Activated naive CD8-positive, alpha-beta T cell treated with anti-CD3 and anti-CD28 coated beads, Interleukin-2, amount 50 U/mL, for 16 hours (primary cell): ENCODE measurements around the gene SLC25A34.
"Not testable (repeated sequence)": the region's sequence is repeated elsewhere in the genome, so short reads cannot be mapped to it uniquely, and the experiment has no call there.

Source experiments
- DNase-seq: peaks from one replicate; pipeline ENCODE4 v3.0.0-alpha.2; 2020; ENCODE audit warnings: low read depth, low spot score

Gene SLC25A34

DNA sequence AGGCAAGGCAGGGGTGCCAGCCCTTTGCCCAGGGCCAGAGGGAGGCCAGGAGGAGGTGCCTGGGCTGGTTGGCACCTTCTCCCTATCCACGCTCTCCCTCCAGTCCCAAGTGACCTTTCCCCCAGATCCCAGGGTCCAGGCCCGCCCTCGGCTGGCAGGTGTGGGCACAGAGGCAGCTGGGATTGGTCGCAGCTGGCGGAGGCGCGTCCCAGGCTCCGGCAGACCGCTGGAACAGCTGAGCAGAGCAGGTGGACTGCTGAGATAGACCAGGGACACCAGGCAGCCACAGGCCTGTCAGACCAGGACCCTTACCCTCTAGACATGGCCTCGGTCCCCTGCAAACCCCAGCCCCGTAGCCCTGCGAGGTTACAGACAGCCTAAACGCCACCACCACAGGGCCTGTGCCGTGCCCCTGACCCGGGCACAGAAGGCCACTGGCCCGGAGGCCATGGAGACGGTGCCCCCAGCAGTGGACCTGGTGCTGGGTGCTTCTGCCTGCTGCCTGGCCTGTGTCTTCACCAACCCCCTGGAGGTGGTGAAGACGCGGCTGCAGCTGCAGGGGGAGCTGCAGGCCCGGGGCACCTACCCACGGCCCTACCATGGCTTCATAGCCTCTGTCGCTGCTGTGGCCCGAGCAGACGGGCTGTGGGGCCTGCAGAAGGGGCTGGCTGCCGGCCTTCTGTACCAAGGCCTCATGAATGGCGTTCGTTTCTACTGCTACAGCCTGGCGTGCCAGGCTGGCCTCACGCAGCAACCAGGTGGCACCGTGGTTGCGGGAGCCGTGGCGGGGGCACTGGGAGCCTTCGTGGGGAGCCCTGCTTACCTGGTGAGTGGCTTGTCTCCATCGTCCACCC, at the start of gene SLC25A34:
Gene SLC25A34 (plus strand): TSS at position 221 of the 854 bp plus-strand sequence. CDS start 228 bp downstream, at position 449.
- no peak for DNase-seq

DNA sequence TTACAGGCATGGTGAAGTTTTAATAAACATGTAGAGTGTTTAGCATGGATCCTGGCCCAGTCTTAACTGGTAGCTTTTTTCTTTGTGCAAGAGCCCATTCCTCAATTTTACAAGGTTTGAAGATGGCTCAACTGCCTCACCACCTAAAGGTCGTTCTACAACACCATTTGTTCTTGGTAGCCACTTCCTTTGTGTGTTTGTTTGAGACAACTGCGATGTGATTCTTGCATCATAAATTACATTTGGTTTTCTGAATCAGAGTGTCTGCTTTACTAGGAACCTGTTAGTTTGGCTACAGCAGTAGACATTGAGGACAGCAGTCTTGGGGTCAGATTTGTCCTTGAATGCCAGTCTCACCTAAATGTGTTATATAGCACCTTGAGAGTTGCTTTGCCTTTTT, 48.6 kb upstream of the SLC25A34 start:
- DNase-seq, result no peak

DNA sequence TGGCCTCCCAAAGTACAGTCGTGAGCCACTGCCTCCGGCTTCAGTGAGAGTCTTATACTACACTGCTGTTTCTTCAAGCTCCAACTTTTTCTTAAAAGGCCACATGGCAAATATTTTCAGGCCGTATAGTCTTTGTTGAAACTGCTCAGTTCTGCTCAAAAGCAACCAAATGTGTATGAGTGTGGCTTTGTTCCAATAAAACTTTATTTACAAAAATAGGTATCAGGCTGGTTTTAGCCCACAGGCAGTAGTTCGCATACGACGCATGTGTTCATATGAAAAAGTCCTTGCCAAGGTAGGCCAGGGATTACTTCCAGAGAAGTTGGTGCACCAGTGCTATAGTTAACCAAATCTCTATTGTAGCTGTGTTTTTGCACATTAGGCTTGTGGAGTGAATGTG, 45.7 kb upstream of the SLC25A34 start:
- DNase-seq, result no peak

DNA sequence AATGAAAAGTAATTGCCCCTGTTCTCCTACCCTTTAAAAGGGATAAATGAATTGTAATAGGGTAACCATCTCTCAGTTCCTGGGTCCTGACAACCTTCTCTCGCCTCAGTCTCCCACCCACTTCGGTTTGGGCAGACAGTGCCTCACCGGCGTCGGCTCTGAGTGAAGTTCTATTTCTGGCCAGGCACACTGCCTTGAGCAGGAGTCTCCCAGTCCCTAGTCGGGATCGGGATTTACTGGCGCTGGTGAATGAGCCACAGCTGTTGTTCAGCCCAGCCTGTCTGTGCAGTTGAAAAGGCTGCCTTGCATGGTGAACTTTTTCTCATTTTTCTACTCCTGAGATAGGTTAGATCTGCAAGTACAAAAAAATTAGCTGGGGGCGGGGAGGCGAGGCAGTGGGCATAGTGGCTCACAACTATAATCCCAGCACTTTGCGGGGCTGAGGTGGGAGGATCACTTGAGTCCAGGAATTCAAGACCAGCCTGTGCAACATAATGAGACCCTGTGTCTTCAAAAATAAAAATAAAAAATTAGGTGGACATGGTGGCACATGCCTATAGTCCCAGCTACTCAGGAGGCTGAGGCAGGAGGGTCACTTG, 44.5 kb upstream of the SLC25A34 start:
- no peak for DNase-seq

DNA sequence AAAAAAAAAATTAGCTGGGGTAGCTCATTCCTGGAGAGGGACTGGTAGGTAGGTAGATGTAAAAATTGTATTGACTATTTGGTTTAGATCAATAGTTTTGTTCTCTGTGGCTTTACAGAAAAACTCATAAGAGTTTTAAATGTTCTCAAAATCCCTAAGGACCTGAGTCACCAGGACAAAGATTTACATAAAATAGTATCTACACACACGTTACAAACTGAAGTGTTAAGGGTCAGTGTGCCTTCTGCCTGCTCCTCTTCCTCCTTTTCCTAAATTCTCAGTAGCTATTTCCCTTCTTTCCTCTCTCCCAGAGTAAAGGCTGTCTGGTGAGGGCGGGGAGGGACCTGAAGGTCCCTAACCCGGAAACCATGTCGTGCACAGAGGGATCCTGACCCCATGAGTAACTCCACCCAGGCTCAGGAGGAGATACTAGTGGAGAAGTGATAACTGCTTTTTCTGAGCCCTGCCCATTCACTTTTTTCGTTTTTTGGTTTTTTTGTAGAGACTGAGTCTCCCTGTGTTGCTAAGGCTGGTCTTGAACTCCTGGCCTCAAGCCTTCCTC, 43.9 kb upstream of the SLC25A34 start:
- no peak for DNase-seq

DNA sequence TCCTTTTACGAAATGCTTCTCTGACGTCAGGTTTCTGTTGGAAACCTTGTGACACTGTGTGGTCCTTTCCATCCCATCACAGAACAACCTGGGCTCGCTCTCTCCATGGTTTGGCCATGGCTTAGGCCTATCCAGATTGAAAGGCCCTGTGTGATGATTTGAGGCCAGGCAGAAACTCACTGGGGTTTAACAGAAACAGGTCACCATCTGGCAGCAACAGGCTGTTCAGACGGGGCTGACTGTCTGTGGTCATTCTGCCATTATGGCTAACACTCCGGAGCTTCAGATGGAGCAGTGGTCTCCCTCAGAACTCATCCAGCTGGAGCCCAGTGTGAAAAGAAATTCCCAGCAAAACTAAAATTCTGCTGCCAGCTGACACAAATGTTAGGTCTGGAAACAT, 42.7 kb upstream of the SLC25A34 start:
- DNase-seq, result no peak

DNA sequence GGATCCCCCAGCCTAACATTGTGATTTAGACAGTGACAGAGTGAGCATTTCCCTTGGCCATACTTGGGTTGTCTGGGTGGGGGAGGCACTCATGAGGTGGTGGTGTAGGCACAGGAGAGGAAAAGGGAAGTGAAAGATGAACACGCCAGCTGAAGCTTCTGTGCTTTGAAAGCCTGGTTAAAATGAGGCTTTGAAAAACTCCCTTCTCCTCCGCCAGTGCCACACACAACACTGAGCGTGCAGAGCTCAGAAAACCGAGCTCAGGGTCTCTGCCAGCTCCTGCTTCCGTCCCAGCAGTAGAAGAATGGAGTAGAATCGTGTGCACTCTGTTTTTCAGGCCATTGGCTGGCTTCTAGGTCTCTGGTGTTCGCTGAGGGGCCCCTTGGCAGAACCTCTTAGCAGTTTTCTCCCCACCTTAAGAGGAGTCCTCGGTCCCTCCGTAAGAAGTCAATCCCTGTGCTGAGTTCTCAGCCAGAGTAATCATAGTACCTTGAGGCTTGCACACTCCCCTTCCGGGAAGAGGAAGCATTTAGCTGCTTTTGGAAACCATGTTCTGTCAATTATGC, 39.0 kb upstream of the SLC25A34 start:
- peak; percentile 14 for DNase-seq

DNA sequence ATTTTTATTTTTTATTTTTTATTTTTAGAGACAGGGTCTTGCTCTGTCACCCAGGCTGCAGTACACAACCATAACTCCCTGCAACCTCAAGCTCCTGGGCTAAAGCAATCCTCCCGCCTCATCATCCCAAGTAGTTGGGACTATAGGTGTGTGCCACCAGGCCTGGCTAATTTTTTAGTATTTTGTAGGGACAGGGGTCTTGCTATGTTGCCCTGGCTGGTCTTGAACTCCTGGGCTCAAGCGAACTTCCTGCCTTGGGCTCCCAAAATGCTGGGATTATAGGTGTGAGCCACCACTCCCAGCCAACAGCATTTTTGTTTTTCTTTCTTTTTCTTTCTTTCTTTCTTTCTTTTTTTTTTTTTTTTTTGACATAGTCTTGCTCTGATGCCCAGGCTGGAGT, 37.9 kb upstream of the SLC25A34 start:
- no peak for DNase-seq

DNA sequence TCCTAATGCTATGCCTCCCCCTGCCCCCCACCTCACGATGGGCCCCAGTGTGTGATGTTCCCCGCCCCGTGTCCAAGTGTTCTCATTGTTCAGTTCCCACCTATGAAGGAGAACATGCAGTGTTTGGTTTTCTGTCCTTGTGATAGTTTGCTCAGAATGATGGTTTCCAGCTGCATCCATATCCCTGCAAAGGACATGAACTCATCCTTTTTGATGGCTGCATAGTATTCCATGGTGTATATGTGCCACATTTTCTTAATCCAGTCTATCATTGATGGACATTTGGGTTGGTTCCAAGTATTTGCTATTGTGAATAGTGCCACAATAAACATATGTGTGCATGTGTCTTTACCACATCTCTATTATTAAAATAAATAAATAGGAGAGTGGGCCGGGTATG, 36.7 kb upstream of the SLC25A34 start:
- DNase-seq, result not testable (repeated sequence)

DNA sequence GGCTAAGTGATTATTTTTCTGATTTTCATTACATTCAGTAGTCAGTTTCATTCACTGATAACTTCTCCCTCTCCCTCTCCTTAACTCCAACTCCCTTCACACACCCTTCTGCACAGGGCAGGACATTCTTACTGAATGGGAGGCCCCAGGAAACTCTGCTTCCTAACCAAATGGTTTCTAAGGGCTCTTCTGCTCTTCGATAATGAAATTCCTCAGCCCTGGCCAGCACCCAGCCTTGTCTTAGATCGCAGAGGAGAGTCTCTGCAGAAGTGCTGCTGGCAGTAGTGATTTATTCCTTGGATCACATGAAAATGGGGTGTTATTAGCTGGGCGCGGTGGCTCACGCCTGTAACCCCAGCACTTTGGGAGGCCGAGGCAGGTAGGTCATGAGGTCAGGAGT, 35.5 kb upstream of the SLC25A34 start:
- no peak for DNase-seq

DNA sequence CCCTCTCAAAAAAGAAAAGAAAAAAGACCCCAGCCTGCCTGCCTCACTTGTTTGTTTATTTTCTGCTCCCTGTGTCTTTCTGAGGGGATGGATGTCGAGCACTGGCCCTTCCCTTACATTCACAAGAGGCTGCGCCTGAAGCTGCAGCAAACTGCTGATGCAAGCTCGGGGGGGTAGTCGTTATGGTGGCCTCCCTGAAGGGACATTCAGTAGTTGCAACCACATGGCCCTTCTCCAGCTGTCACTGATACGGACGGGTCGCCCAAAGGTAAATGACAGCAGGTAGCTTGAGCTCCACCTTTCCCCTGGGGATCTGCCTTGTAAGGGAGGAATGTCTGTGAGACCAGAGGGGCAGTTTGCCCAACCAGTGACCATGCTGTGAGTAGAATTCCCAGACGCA, 34.3 kb upstream of the SLC25A34 start:
- no peak for DNase-seq

DNA sequence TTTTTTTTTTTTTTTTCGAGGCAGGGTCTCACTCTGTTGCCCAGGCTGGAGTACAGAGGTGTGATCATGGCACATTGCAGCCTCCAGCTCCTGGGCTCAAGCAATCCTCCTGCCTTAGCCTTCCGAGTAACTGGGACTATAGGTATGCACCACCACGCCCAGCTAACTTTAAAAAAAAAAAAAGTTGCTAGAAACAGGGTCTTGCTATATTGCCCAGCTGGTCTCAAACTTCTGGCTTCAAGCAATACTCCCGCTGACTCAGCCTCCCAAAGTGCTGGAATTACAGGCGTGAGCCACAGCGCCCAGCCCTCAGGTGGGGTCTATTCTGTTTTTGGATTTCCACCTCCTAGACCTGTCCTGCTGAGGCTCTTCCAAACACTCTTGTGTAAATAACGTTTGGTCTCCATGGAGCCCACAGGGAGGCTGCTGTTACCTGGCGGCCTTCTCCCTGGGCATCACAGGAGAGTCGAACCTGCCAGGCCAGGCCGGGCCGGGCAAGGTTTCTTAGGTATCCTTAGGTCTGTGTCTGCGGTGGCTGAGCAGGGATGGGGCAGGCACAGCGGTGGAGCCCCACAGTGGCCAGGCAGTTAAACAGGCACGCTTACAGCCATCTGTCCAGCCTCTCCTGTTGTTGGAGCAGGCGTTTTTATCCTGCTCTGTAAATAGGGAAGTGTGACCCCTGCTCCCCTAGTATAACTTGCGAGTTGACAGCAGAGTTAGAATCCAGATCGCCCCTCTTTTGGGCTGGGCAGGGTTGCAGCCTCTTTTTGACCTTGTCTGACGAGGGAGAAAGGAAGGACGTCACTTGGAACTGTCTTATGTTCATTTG, 33.1 kb upstream of the SLC25A34 start:
- DNase-seq, result no peak

DNA sequence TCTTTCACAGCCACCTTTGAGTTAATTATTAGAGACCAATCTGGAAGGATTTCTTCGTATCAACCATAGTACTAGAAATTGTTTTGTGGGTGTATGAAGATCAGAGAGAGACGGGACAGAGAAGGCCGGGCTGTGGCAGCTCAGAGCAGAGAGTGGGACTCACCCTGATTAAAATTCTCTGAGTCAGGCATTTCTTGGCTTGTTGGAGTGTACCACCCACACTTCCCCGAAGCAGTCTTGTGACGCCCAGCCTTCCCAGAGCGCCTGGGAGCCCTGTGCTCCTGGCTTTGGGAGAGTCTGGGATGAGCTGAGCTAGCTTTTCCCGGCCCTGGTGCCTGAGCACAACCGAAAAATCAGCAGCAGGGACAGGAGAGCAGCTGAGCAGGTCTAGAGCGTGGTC, 32.5 kb upstream of the SLC25A34 start:
- DNase-seq, result no peak

DNA sequence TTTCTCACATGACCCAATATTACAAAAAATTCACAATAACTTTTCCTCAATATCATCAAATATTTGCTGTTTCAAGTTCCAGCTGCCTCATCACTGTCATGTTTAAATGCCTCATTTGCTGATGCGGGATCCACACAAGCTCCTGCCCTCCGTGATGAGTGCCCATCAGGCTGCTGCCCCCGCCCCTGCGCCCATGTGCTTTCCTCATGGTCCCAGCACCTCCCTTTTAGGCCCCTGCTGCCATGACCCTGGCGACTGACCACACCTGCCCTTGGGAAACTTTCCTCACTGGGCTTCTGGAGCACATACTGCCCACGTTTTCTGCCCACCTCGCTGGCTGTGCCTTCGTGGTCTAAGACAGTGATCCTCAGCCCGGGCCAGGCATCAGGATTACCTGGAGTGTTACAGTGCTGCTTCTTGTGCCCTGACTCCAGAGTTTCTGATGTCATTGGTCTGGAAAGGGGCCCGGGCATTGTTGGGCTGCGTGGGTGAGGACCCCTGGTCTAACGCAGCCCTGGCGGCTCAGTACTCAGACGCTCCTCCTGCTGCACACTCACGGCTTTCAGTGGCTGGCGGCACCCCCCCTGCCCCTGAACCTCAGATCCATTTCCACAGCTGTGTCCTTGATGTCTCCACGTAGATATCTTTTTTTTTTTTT, 31.4 kb upstream of the SLC25A34 start:
- DNase-seq, result no peak

DNA sequence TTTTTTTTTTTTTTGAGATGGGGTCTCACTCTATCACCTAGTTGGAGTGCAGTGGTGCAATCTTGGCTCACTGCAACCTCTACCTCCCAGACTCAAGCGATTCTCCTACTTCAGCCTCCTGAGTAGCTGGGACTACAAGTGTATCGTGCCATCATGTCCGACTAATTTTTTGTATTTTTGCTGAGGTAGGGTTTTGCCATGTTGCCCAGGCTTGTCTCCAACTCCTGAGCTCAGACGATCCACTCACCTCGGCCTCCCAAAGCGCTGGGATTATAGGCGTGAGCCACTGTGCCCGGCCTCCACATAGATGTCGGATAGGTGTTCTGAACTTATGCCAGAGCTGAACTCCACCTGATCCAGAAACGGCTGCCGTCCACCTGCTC, 30.9 kb upstream of the SLC25A34 start:
- no peak for DNase-seq

DNA sequence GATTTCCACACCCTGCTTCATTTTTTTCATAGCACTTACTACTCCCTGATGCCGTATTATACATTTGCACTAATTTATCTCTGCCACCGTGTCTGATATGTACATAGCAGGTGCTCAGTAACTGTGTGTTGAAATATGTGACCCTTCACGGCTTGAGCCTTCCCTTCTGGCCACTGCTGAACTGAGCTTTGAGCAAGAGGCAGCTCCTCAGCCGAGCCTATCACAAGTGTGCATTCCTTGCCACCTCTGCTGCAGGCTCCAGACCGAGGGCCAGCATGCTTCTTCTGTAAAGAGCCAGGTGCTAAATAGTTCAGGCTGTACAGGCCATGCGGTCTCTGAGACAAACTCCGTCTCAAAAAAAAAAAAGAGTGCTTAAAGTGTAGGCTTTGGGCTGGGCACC, 29.3 kb upstream of the SLC25A34 start:
- DNase-seq, result no peak

DNA sequence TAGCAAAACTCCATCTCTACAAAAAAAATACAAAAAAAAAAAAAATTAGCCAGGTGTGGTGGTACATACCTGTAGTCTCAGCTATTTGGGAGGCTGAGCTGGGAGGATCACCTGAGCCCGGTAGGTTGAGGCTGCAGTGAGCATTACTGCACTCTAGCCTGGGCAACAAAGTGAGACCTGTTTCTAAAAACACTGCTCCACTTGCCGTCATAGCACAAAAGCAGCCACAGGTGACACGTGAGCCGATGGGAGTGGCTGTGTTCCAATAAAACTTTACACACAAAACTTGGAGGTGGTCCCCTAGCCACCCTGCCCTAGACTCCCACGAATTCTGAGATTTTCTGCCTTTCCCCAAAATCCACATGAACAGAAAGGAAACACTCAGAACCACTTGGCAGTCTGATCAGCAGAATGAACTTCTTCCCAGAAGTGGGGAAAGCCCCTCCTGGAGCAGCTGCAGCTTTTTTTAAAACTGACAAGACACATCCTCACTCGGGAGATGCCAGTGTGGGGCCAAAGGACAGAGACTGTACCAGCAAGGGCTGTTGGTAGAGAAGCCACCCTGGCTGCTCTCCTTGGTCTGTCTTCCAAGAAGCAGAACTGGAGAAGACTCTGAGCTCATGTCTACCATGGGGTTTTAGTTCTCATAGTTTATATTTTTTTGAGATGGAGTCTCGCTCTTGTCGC, 28.7 kb upstream of the SLC25A34 start:
- no peak for DNase-seq

DNA sequence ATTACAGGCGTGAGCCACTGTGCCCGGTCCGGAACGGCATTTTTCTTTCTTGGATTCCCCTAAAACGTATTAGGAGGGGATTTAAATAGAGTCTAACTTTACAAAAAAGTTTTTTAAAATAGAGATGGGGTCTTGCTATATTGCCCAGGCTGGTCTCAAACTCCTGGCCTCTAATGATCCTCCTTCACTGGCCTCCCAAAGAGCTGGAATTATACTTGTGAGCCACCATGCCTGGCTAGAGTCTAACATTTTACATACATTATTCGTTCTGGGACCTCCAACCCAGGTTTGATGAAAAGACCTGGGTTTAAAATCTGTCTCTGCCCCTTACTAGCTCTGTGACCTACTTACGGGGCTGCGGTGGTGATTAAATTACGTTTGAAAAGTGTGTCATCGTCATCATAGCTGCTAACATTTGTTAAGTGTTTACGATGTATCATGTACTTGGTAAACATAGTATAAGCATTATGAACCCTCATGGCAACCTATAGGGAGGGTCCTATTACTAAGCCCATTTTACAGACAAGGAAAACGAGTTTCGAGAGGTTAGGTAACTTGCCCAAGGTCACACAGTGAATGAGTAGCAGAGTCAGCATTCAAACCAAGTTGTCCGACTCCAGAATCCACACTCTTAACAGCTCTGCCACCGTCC, 27.4 kb upstream of the SLC25A34 start:
- DNase-seq, result no peak

DNA sequence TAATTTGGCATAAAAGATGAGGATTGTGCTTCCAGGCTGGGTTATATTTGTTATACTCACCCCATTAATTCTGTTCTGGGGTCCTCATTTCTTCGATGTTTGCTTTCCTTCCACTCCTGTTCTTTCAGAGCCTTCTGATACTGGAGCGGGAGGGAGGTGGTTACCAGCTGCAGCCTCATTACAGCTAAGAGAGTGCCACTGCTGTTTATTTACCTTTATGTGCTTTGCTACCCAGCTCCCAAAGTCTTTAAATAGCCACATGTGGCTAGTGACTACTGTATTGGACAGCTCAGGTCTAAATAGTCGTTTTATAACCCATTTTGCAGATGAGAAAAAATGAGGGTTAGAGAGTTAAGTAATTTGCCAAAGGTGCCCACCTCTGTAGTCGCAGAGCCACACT, 26.8 kb upstream of the SLC25A34 start:
- DNase-seq, result no peak

DNA sequence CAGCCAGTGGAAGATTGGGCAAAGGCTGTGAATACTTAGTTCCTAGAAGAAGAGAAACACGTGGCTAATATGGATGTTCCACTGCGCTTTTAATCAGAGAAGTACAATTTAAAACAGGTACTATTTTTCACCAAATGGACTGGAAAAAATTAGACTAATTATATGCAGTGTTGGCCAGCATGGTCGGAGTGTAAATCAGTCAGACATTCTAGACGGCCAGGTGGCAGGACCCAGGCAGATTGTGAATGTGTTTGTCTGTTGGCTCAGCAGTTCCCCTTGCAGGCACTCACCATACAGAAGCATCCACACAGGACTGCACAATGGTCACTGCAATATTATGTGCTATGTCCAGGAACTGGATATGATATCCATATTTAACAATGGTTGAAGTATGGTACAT, 23.9 kb upstream of the SLC25A34 start:
- no peak for DNase-seq
